Measurements from ENCODE around the gene UGT1A8.

UGT1A8 gene

DNA sequence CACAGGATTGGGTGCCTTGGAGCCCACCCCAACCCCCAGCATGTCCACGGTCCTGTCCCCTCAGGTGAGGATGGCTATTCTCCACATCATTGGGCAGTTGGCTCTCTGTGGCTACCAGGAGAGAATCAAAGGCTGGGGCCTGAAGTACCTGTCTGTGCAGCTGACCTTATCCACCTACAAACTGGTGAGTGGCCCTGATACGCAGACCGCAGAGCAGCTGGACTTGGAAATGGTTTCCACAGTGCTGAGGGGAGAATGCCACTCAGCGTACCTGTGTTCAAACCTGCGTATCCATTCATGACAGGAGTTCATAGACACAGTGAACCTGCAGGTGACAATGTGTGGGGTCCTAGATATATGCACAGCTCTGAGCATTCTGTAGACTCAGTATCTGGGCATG, 182.3 kb downstream of the UGT1A8 start:
- TF ChIP-seq, protein P1, sequence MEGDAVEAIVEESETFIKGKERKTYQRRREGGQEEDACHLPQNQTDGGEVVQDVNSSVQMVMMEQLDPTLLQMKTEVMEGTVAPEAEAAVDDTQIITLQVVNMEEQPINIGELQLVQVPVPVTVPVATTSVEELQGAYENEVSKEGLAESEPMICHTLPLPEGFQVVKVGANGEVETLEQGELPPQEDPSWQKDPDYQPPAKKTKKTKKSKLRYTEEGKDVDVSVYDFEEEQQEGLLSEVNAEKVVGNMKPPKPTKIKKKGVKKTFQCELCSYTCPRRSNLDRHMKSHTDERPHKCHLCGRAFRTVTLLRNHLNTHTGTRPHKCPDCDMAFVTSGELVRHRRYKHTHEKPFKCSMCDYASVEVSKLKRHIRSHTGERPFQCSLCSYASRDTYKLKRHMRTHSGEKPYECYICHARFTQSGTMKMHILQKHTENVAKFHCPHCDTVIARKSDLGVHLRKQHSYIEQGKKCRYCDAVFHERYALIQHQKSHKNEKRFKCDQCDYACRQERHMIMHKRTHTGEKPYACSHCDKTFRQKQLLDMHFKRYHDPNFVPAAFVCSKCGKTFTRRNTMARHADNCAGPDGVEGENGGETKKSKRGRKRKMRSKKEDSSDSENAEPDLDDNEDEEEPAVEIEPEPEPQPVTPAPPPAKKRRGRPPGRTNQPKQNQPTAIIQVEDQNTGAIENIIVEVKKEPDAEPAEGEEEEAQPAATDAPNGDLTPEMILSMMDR (IDR thresholded peaks at IDR 0.05; ENCODE audit: extremely low read depth, missing control alignments) = no peak
- DNase-seq (ENCODE audit: low spot score) = no peak

DNA sequence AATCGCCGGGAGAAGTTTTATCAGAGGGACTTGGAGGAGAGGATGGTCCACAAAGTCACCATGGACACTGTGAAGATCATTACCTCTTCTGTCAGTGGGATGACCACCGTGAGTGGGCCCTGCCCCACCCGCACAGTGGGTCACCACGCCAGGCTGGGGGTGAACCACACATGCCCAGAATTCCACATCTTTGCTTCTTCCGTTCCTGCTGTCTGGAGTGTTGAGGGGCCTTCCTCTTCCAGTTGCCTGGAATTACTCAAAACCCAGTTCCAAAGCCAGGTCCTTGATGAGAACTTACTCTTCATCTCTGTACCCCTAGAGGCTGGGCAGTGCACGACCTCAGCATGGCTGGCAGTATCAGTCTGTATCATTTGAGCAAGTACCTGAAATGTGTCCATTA, 182.8 kb downstream of the UGT1A8 start:
- TF ChIP-seq, protein P1 (IDR thresholded peaks at IDR 0.05; ENCODE audit: extremely low read depth, missing control alignments) = no peak
- DNase-seq (ENCODE audit: low spot score) = no peak

DNA sequence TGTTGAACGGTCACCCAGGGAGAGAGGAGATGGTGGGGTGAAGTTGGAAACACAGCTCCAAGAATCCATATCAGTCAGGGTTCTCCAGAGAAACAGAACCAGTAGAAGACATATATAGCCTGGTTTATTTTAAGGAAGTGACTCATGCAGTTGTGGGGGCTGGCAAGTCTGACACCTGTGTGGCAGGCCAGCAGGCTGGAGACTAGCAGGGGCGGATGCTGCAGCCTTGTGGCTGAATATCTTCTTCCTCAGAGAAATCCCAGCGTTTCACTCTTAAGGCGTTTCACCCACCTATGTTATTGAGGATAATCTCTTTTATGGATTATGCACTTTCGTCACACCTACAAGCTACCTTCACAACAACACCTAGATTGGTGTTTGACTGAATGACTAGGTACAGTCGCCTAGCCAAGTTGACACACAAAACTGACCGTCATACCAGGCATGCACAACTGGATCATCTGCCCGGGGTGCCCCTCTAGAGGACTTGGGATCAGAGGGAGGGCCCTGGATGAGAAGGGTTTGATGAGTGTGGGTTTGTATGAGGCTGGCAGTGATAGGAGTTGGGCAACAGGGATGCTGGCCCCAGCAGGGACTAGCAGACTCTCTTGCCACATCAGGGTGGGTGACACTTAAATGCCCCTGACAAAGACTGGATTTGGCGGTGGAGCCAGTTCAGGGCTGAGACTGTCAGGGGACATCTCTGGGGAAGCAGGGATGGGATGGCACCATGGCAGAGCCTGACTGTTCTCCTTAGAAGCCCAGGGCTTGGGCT, 184.1 kb downstream of the UGT1A8 start:
- TF ChIP-seq, protein P1 (IDR thresholded peaks at IDR 0.05; ENCODE audit: extremely low read depth, missing control alignments) = no peak
- DNase-seq (ENCODE audit: low spot score) = no peak

DNA sequence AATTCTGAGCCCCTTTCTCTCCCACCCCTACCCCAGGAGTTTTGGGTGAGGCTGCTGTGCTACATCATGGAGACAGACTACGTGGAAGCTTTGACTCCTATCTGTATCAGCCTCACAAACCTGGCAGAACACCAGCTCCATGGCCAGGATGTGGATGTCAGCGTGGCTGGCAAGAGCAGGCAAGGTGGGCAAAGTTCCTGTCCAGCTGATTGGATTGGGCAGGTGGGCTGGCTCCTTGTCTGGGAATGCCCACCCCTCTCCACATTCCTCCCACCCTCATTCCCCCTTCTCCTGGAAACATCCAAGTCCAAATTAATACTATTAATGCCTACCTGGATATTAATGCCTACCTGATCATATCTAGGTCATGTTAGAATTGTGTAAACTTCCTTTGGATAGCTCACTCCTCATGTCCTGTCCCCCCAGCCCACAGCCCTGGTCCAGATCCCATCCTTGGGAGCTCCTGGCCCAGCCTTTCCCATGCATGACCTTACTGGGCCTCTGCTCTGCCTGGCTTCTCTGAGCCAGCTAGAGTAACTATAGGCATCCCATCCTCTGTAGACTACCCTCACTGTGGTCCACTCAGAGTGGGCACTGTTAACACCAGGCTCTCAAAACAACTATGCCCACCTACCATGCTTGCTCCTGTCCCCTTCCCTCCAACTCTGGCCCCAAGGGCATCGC, 184.8 kb downstream of the UGT1A8 start:
- TF ChIP-seq, protein P1 (IDR thresholded peaks at IDR 0.05; ENCODE audit: extremely low read depth, missing control alignments) = no peak
- DNase-seq (ENCODE audit: low spot score) = no peak

DNA sequence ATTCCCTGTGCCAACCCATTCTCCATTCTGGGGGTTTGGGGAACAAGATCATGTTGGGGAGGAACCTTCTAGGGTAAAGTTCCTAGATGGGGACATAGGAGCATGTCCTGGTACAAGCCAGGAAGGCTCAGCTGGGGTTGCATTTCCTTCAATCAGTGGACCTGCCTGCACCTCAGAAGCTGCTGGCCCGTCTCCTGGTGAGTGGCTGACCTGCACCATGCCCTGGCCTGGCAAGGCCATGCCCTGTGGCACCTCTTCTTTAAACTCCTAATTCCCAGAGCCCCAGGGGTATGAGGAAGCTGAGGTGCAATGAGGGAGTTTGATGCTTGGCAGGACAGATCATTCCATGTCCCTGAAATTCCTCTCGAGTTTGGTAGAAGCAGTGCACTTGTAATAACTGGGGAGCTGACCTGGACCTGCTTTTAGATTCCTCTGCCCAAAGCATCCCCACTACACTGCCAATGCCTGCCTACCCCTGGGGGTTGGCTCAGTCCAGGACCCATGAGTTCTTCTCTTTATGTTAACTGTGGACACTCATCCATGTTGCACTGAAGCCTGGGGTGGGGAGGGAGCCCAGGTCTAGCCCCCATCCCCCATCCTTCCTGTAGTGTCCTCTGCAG, 186.0 kb downstream of the UGT1A8 start:
- no peak for DNase-seq (ENCODE audit: low spot score)
- TF ChIP-seq, protein P1 (IDR thresholded peaks at IDR 0.05; ENCODE audit: extremely low read depth, missing control alignments) = no peak

DNA sequence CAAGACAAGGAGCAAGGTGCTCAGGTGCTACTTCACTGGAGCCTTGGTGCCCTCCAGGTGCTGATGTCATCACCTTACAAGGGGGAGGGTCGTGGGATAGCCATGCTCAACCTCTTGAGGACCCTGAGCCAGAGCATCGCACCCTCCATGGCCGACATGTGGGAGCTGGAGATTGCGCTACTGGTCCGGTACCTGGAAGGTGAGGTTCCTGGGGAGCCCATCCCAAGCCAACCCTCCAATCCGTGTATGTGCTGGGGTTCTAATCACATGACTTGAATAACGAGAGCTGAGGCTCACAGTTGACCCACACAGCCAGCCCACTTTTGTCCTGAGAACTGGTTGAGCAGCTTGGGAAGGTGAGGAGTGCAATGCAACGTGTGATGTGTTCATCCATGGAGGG, 186.6 kb downstream of the UGT1A8 start:
- TF ChIP-seq, protein P1 (IDR thresholded peaks at IDR 0.05; ENCODE audit: extremely low read depth, missing control alignments) = no peak
- no peak for DNase-seq (ENCODE audit: low spot score)
